Stomach (tissue), 9 donors: ENCODE data around the gene KRTAP9-8. TPM values are rescaled to one million over a fixed set of nuclear protein-coding genes. Genes with fewer than 3 reads are reported as not detected.
"Not testable (repeated sequence)": the region's sequence is repeated elsewhere in the genome, so short reads cannot be mapped to it uniquely, and the experiment has no call there.

Source experiments
- DNase-seq, 2 donors: peaks; one replicate each; pipeline versions ENCODE4 v3.0.0 to v3.0.0-alpha.2; 2013 to 2019
- H3K27ac ChIP-seq, 5 donors: fragments of 200-600 bp in 4 of 5; sonication (generic) in 4 of 5; one replicate each; pipeline ENCODE4 v1.5.1; 2013 to 2019; ENCODE audit warnings: mild to moderate bottlenecking in 1 of 5, moderate library complexity in 1 of 5
- H3K27me3 ChIP-seq, 3 donors: fragments of 200-600 bp; sonication (generic); one replicate each; pipeline ENCODE4 v1.5.1; 2017 to 2019; ENCODE audit warnings: mixed run types in 1 of 3
- H3K36me3 ChIP-seq, 4 donors: fragments of 200-600 bp; sonication (generic); 1 replicate in 3 of 4; 2 replicates in 1 of 4; pipeline ENCODE4 v1.5.1; 2016 to 2019
- H3K4me1 ChIP-seq, 4 donors: fragments of 200-600 bp; sonication (generic); one replicate each; pipeline ENCODE4 v1.5.1; 2016 to 2019
- H3K4me3 ChIP-seq, 4 donors: fragments of 200-600 bp; sonication (generic) in 3 of 4; one replicate each; pipeline ENCODE4 v1.5.1; 2016 to 2019; ENCODE audit warnings: mild to moderate bottlenecking in 1 of 4
- H3K9me3 ChIP-seq, 4 donors: fragments of 200-600 bp; sonication (generic); one replicate each; pipeline ENCODE4 v1.5.1; 2016 to 2019
- CTCF ChIP-seq, 7 experiments: fragments of 450-650 bp in 4 of 7; fragments of 200-600 bp in 3 of 7; sonication (generic) in 3 of 7; IDR thresholded peaks; one replicate each; pipeline ENCODE4 v1.5.1; 2016 to 2019; ENCODE audit warnings: antibody characterized with exemption in 7 of 7, control low read depth in 2 of 7, mild to moderate bottlenecking in 1 of 7
- EP300 ChIP-seq: sonication (generic); formaldehyde crosslinking; IDR thresholded peaks from one replicate; pipeline ENCODE4 v1.6.1; 2017; ENCODE audit warnings: antibody characterized with exemption
- POLR2A ChIP-seq, 4 donors: fragments of 450-650 bp; IDR thresholded peaks; one replicate each; pipeline ENCODE4 v1.6.1; 2016; ENCODE audit warnings: antibody characterized with exemption in 4 of 4, control low read depth in 2 of 4, mild to moderate bottlenecking in 1 of 4, moderate library complexity in 1 of 4
- POLR2AphosphoS5 ChIP-seq, 3 donors: sonication (generic); formaldehyde crosslinking; IDR thresholded peaks; one replicate each; pipeline ENCODE4 v1.6.1; 2016; ENCODE audit warnings: antibody characterized with exemption in 3 of 3
- WGBS, 5 donors: extraction: QIAGEN DNeasy Blood & Tissue Kit in 3 of 5; methylation state at CpG; one replicate each; pipeline versions ENCODE4 v1.1.5 to v1.1.7; 2013 to 2018; 5-methylcytosine and 5-hydroxymethylcytosine counted together
- intact Hi-C: fragments of 100-400 bp; cut with DNase I; formaldehyde crosslinking; loops from one replicate; pipeline ENCODE4 v1.15.1; 2023; ENCODE audit warnings: low total_unique reads
- polyA plus RNA-seq, 3 donors: library from polyadenylated mRNA; stranded (reverse); fragments of 200-250 nt; gene quantifications; one replicate each; pipeline ENCODE4 v1.2.3, GENCODE V29; 2013
- total RNA-seq, 5 donors: library from RNA; depleted of rRNA; stranded (reverse); fragments of >200 nt; gene quantifications; one replicate each; pipeline versions ENCODE4 v1.1.0 to v1.2.3, GENCODE V29; 2014 to 2016
- donor health status: healthy with polysubstance abuse.
- donor health status: Bipolar disorder and iron deficiency.
- donor health status: healthy.

KRTAP9-8 gene
- total and polyA plus RNA-seq, 8 donors, result not detected

GRCh38 chr17:41271858-41272257 is 34.1 kb downstream of the KRTAP9-8 start:
- intact Hi-C loops, result no loop called here

DNA sequence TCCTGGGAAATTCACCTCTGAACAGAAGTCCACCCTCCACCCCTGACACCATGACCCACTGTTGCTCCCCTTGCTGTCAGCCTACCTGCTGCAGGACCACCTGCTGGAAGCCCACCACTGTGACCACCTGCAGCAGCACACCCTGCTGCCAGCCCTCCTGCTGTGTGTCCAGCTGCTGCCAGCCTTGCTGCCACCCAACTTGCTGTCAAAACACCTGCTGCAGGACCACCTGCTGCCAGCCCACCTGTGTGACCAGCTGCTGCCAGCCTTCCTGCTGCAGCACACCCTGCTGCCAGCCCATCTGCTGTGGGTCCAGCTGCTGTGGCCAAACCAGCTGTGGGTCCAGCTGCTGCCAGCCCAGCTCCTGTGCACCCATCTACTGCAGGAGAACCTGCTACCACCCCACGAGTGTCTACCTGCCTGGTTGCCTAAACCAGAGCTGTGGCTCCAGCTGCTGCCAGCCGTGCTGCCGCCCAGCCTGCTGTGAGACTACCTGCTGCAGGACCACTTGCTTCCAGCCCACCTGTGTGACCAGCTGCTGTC is 37.9 kb downstream of the KRTAP9-8 start, which contains the start of gene KRTAP9-7:
Gene KRTAP9-7 (plus strand): TSS at position 51 of the 543 bp plus-strand sequence. CDS start 0 bp downstream, at position 51.
- H3K27ac ChIP-seq, DNase-seq, H3K36me3 ChIP-seq, H3K4me3 ChIP-seq, intact Hi-C loops, H3K4me1 ChIP-seq, H3K9me3 ChIP-seq: not testable (repeated sequence)
- peaks cover 0 to 12% (median 0%) of the 10 kb centered on the region in 3 donors for H3K27me3 ChIP-seq
- 50 to 81% (median 71%) methylated on average over 2 to 3 of the region's 3 CpGs for WGBS, 5 donors

More at GRCh38 chr17:41271858-41272257, 34.1 kb downstream of the KRTAP9-8 start:
- WGBS, 5 donors, result 52 to 64% (median 57%) methylated on average over 1 of the region's 1 CpG; no CpG with 5 or more reads in 2 of the 5 donors
- Histone ChIP-seq H3K4me3 (no peak overlapping the region), H3K9me3 (no peaks in the 10 kb centered on the region), H3K27me3 (peaks cover 0 to 7% (median 0%) of the 10 kb centered on the region in 3 donors), H3K27ac (no peak overlapping the region), H3K36me3 (no peaks in the 10 kb centered on the region), H3K4me1 (no peaks in the 10 kb centered on the region)
- no peak for DNase-seq
- TF ChIP-seq POLR2A (IDR thresholded peaks at IDR 0.05) (no peak), EP300 (no peak), POLR2AphosphoS5 (IDR thresholded peaks at IDR 0.05) (no peak), CTCF (IDR thresholded peaks at IDR 0.05) (no peak)

DNA sequence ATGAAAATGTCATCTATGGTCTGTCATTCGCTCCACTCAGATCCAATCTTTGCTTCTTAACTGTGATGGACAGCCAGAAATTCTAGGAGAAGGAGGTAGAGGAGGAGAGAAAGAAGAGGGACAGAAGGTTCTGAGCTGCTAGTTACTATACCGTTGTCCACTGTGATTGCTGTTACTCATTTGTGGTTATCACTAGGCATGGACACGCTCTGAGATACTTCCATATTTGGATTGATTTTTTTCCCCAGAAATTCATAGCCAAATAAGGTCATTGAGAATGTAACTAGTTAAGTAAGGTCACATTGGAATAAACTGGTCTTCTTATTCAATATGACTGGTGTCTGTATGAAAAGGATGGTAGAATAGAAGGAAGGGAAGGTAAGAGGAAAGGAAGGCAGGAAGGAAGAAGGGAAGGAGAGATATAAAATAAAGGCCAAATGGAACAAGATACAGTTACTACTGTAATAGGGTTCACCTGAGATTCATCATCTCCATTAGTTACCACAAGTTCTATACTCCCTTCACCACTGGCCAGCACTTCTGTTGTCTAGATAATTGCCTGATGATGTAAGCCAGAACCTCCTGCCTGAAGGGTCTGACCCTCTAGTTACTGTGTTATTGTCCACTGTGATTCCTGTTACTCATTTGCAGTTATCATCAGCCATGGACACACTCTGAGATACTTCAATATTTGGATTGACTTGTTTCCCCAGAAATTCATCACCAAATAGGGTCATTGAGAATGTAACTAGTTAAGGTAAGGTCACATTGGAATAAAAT is 40.6 kb downstream of the KRTAP9-8 start:
- 83 to 93% (median 89%) methylated on average over 3 of the region's 3 CpGs for WGBS, 5 donors
- intact Hi-C loops, result no loop called here
- no peak for DNase-seq
- Histone ChIP-seq H3K4me3 (no peak overlapping the region), H3K27ac (no peak overlapping the region), H3K9me3 (peaks cover 0 to 4% (median 0%) of the 10 kb centered on the region in 4 donors), H3K36me3 (no peaks in the 10 kb centered on the region), H3K4me1 (no peaks in the 10 kb centered on the region), H3K27me3 (peaks cover 0 to 22% (median 0%) of the 10 kb centered on the region in 3 donors)
- no peak for TF ChIP-seq CTCF (IDR thresholded peaks at IDR 0.05)
- no peak for TF ChIP-seq POLR2AphosphoS5 (IDR thresholded peaks at IDR 0.05)
- TF ChIP-seq EP300, result no peak
- TF ChIP-seq POLR2A (IDR thresholded peaks at IDR 0.05), result no peak

- H3K27me3 ChIP-seq, result peaks cover 0 to 18% (median 0%) of the 10 kb centered on the region in 3 donors
- H3K4me3 ChIP-seq, result no peak overlapping the region
- H3K27ac ChIP-seq, result no peak overlapping the region
- no peaks in the 10 kb centered on the region for H3K4me1 ChIP-seq
- TF ChIP-seq POLR2A (IDR thresholded peaks at IDR 0.05) (no peak), POLR2AphosphoS5 (IDR thresholded peaks at IDR 0.05) (no peak), EP300 (no peak)
- intact Hi-C loops, result no loop called here
- WGBS, 5 donors, result 37 to 55% (median 48%) methylated on average over 3 of the region's 3 CpGs
- H3K9me3 ChIP-seq, result peaks cover 0 to 4% (median 0%) of the 10 kb centered on the region in 4 donors
- no peaks in the 10 kb centered on the region for H3K36me3 ChIP-seq
- no peak for DNase-seq
Observed at GRCh38 chr17:41284043-41284442, 46.2 kb downstream of the KRTAP9-8 start.

DNA sequence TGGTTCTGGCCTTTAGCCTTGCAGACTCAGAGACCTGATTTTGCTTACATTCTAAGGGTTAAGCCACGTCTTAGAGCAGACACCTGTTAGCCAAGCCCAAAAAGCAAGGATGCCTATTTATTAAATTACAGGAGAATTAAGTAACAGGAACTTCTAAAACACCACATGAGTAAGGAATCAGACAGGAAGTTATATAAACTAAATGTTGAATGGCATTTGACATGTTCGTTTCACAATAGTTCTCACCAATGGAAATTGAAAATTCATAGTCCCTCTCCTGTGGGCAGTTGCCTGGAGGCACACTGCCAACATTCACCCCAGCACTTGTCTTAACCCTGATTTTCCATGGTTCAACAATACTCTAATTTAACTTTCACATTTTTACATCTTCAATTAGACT is 46.7 kb downstream of the KRTAP9-8 start:
- TF ChIP-seq POLR2AphosphoS5 (IDR thresholded peaks at IDR 0.05), result no peak
- no peak for TF ChIP-seq CTCF (IDR thresholded peaks at IDR 0.05)
- no peak for TF ChIP-seq EP300
- TF ChIP-seq POLR2A (IDR thresholded peaks at IDR 0.05), result no peak
- H3K9me3 ChIP-seq, result peaks cover 0 to 4% (median 0%) of the 10 kb centered on the region in 4 donors
- H3K27ac ChIP-seq, result no peak overlapping the region
- intact Hi-C loops, result no loop called here
- DNase-seq, result no peak
- no peak overlapping the region for H3K4me3 ChIP-seq
- H3K4me1 ChIP-seq, result no peaks in the 10 kb centered on the region
- no peaks in the 10 kb centered on the region for H3K36me3 ChIP-seq
- 20 to 35% (median 31%) methylated on average over 2 of the region's 2 CpGs for WGBS, 5 donors
- peaks cover 0 to 18% (median 0%) of the 10 kb centered on the region in 3 donors for H3K27me3 ChIP-seq
